HCT116 (cell line): ENCODE measurements around the gene SH2D3C.

Experiments used
- CBX3 ChIP-seq: IDR thresholded peaks from 2 replicates; pipeline ENCODE4 v1.6.1; 2012; ENCODE audit warnings: low read depth
- CTCF ChIP-seq, 3 experiments: fragments of 200-600 bp in 1 of 3; sonication (generic) in 1 of 3; IDR thresholded peaks in 2 of 3; conservative IDR thresholded peaks in 1 of 3; 2 replicates each; pipeline ENCODE4 v1.5.1; 2012 to 2017; ENCODE audit warnings: low read depth in 2 of 3, low read length in 2 of 3, antibody characterized with exemption in 1 of 3, borderline replicate concordance in 1 of 3, control low read depth in 1 of 3, mild to moderate bottlenecking in 1 of 3, mixed read lengths in 1 of 3, mixed run types in 1 of 3, moderate library complexity in 1 of 3; ENCODE audit not compliant: insufficient read depth in 1 of 3
- EZH2phosphoT487 ChIP-seq: fragments of 200-600 bp; IDR thresholded peaks from 2 replicates; pipeline ENCODE4 v1.6.1; 2018; ENCODE audit warnings: antibody characterized with exemption, borderline replicate concordance
- ZNF274 ChIP-seq: fragments of 200-500 bp; sonication (Bioruptor generic); IDR thresholded peaks from 2 replicates; pipeline ENCODE4 v1.6.1; 2014; ENCODE audit warnings: mild to moderate bottlenecking, low read depth, low read length, inconsistent platforms

- no peak for TF ChIP-seq ZNF274
- TF ChIP-seq CTCF (IDR thresholded peaks at IDR 0.05 in 2 of 3, conservative IDR thresholded peaks at IDR 0.05 in 1 of 3; ENCODE audit: borderline replicate concordance in 1 of 3, insufficient read depth in 1 of 3, low read depth in 2 of 3, low read length in 2 of 3) = no peak
- no peak for TF ChIP-seq EZH2phosphoT487
- no peak for TF ChIP-seq CBX3
Observed at GRCh38 chr9:127700140-127700539, 78.3 kb downstream of the SH2D3C start.
